GM08714 (cell line): Measurements from ENCODE around the gene KLHL30.

Experiments
- H3K4me3 ChIP-seq: fragments of 200-500 bp; sonication (Bioruptor generic); 2 replicates; pipeline ENCODE4 v1.5.1; 2014; ENCODE audit warnings: mild to moderate bottlenecking, low read length, inconsistent platforms
- ZNF274 ChIP-seq: IDR thresholded peaks from 2 replicates; pipeline ENCODE4 v1.6.1; 2012; ENCODE audit warnings: mild to moderate bottlenecking, low read depth, low read length

The KLHL30 gene

GRCh38 chr2:238172439-238172838 lies 34.0 kb downstream of the KLHL30 start:
- TF ChIP-seq ZNF274 = no peak
- H3K4me3 ChIP-seq = no peak overlapping the region

GRCh38 chr2:238173692-238174091 lies 35.2 kb downstream of the KLHL30 start:
- H3K4me3 ChIP-seq = no peak overlapping the region
- no peak for TF ChIP-seq ZNF274

GRCh38 chr2:238174291-238174690 lies 35.8 kb downstream of the KLHL30 start:
- H3K4me3 ChIP-seq = no peak overlapping the region
- TF ChIP-seq ZNF274 = no peak

- no peak overlapping the region for H3K4me3 ChIP-seq
- TF ChIP-seq ZNF274 = no peak
These were observed 36.2 kb downstream of the KLHL30 start for GRCh38 chr2:238174701-238175100.

- H3K4me3 ChIP-seq = no peak overlapping the region
- TF ChIP-seq ZNF274 = no peak
These were observed 38.1 kb downstream of the KLHL30 start for GRCh38 chr2:238176613-238177012.

- TF ChIP-seq ZNF274 = no peak
These were observed 42.1 kb downstream of the KLHL30 start for GRCh38 chr2:238180554-238180953.

GRCh38 chr2:238182362-238182761 lies 43.9 kb downstream of the KLHL30 start:
- H3K4me3 ChIP-seq = no peak overlapping the region
- no peak for TF ChIP-seq ZNF274

More at GRCh38 chr2:238180554-238180953, 42.1 kb downstream of the KLHL30 start:
- no peak overlapping the region for H3K4me3 ChIP-seq

GRCh38 chr2:238183821-238184220 lies 45.4 kb downstream of the KLHL30 start:
- no peak for TF ChIP-seq ZNF274
- no peak overlapping the region for H3K4me3 ChIP-seq

GRCh38 chr2:238187618-238188548 lies 49.4 kb downstream of the KLHL30 start:
- TF ChIP-seq ZNF274 = no peak
- H3K4me3 ChIP-seq = no peak overlapping the region

- no peak overlapping the region for H3K4me3 ChIP-seq
- TF ChIP-seq ZNF274 = no peak
These were observed 52.0 kb downstream of the KLHL30 start for GRCh38 chr2:238190445-238190844.
